Naive thymus-derived CD8-positive, alpha-beta T cell (primary cell): Measurements from ENCODE around the gene CNOT4. TPM values are rescaled to one million over a fixed set of nuclear protein-coding genes. Genes with fewer than 3 reads are reported as not detected.

Experiments
- ATAC-seq, 2 donors: fragments of 150-1000 bp; cut with Tn5 transposase in 1 of 2; sonication (Bioruptor Pico), chemical (Tn5 transposase) in 1 of 2; 1 replicate in 1 of 2; 2 replicates in 1 of 2; pipeline ENCODE4 v1.10.0; 2021; ENCODE audit warnings: mild to moderate bottlenecking in 2 of 2, moderate library complexity in 2 of 2
- POLR2A ChIA-PET: fragments of 350-600 bp; sonication (Branson Sonifier 250); formaldehyde crosslinking; loops from one replicate; lab custom pipeline; 2021; ENCODE audit warnings: antibody characterized with exemption; lab: Charles Lee
- DNase-seq, 10 donors: peaks; one replicate each; pipeline versions ENCODE4 v3.0.0 to v3.0.0-alpha.2; 2020 to 2022
- H3K27ac Mint-ChIP-seq, 10 donors: one replicate each; pipeline ENCODE4 v1.8.0; 2020 to 2022; ENCODE audit warnings: mild to moderate bottlenecking in 10 of 10, mixed read lengths in 10 of 10, moderate library complexity in 4 of 10, inconsistent platforms in 1 of 10
- H3K27me3 Mint-ChIP-seq, 5 donors: one replicate each; pipeline ENCODE4 v1.8.0; 2021 to 2022; ENCODE audit warnings: mixed read lengths in 5 of 5
- H3K36me3 Mint-ChIP-seq, 3 donors: one replicate each; pipeline ENCODE4 v1.8.0; 2020 to 2022; ENCODE audit warnings: mixed read lengths in 3 of 3, mild to moderate bottlenecking in 2 of 3, inconsistent platforms in 1 of 3
- H3K4me1 Mint-ChIP-seq, 4 donors: one replicate each; pipeline ENCODE4 v1.8.0; 2021 to 2022; ENCODE audit warnings: mixed read lengths in 4 of 4
- H3K4me3 Mint-ChIP-seq, 10 donors: one replicate each; pipeline ENCODE4 v1.8.0; 2020 to 2022; ENCODE audit warnings: mild to moderate bottlenecking in 10 of 10, mixed read lengths in 10 of 10, moderate library complexity in 6 of 10, inconsistent platforms in 1 of 10
- H3K9me3 Mint-ChIP-seq, 9 donors: one replicate each; pipeline ENCODE4 v1.8.0; 2020 to 2022; ENCODE audit warnings: mixed read lengths in 9 of 9, mild to moderate bottlenecking in 3 of 9, inconsistent platforms in 1 of 9, moderate library complexity in 1 of 9
- polyA plus RNA-seq, 3 donors: library from polyadenylated mRNA; unstranded; fragments of 300-500 nt; fragmentation: Illumina TruSeq; gene quantifications; one replicate each; pipeline ENCODE4 v1.2.3, GENCODE V29; 2021
- total RNA-seq, 8 experiments: library from RNA in 2 of 8; stranded (reverse) in 2 of 8; gene quantifications; one replicate each; pipeline ENCODE4 v1.2.3 and lab custom pipeline; 2021 to 2026

The CNOT4 gene
- total and polyA plus RNA-seq, 5 experiments from 2014 or later: 11.9 to 42.2 (median 19.6) TPM

- Mint-ChIP-seq H3K27me3 (no peaks in the 10 kb centered on the region), H3K27ac (no peak overlapping the region), H3K4me1 (peaks cover 0 to 7% (median 0%) of the 10 kb centered on the region in 4 donors), H3K9me3 (no peaks in the 10 kb centered on the region), H3K36me3 (peaks cover 0 to 27% (median 7%) of the 10 kb centered on the region in 3 donors), H3K4me3 (no peak overlapping the region)
- POLR2A ChIA-PET: no interaction called here
- ATAC-seq: no peak
- DNase-seq: no peak
These were observed 124.7 kb downstream of the CNOT4 start for GRCh38 chr7:135385209-135385608.

- H3K4me1 Mint-ChIP-seq: no peaks in the 10 kb centered on the region
- ATAC-seq: no peak
- no peak for DNase-seq
- no peak overlapping the region for H3K4me3 Mint-ChIP-seq
- H3K36me3 Mint-ChIP-seq: peaks cover 0 to 18% (median 5%) of the 10 kb centered on the region in 3 donors
- H3K9me3 Mint-ChIP-seq: no peaks in the 10 kb centered on the region
- no peak overlapping the region for H3K27ac Mint-ChIP-seq
- H3K27me3 Mint-ChIP-seq: no peaks in the 10 kb centered on the region
- POLR2A ChIA-PET: no interaction called here
These were observed 126.3 kb downstream of the CNOT4 start for GRCh38 chr7:135383525-135384175.

GRCh38 chr7:135382173-135382572 lies 127.7 kb downstream of the CNOT4 start:
- DNase-seq: no peak
- H3K27me3 Mint-ChIP-seq: no peaks in the 10 kb centered on the region
- H3K4me1 Mint-ChIP-seq: peaks cover 0 to 2% (median 0%) of the 10 kb centered on the region in 4 donors
- no peak for ATAC-seq
- no peak overlapping the region for H3K4me3 Mint-ChIP-seq
- POLR2A ChIA-PET: no interaction called here
- H3K9me3 Mint-ChIP-seq: no peaks in the 10 kb centered on the region
- H3K27ac Mint-ChIP-seq: no peak overlapping the region
- H3K36me3 Mint-ChIP-seq: peaks cover 0 to 11% (median 5%) of the 10 kb centered on the region in 3 donors

GRCh38 chr7:135381369-135381768 lies 128.5 kb downstream of the CNOT4 start:
- Mint-ChIP-seq H3K27me3 (no peaks in the 10 kb centered on the region), H3K4me3 (no peak overlapping the region), H3K27ac (no peak overlapping the region), H3K36me3 (peaks cover 0 to 6% (median under 1%) of the 10 kb centered on the region in 3 donors), H3K4me1 (peaks cover 0 to 2% (median 0%) of the 10 kb centered on the region in 4 donors), H3K9me3 (no peaks in the 10 kb centered on the region)
- POLR2A ChIA-PET: no interaction called here
- ATAC-seq: no peak
- DNase-seq: no peak

- Mint-ChIP-seq H3K27me3 (no peaks in the 10 kb centered on the region), H3K36me3 (peaks cover 0 to 9% (median 0%) of the 10 kb centered on the region in 3 donors), H3K27ac (peak overlapping the region in 1 of 10 donors; percentile 46), H3K9me3 (no peaks in the 10 kb centered on the region), H3K4me3 (no peak overlapping the region), H3K4me1 (peaks cover 0 to 2% (median 0%) of the 10 kb centered on the region in 4 donors)
- DNase-seq (no peak), ATAC-seq (no peak)
- POLR2A ChIA-PET: no interaction called here
These were observed 129.6 kb downstream of the CNOT4 start for GRCh38 chr7:135380351-135380750.

GRCh38 chr7:135377171-135377570 lies 132.7 kb downstream of the CNOT4 start:
- ATAC-seq (no peak), DNase-seq (no peak)
- POLR2A ChIA-PET: no interaction called here
- Mint-ChIP-seq H3K9me3 (no peaks in the 10 kb centered on the region), H3K27ac (no peak overlapping the region), H3K27me3 (no peaks in the 10 kb centered on the region), H3K36me3 (peaks cover 0 to 12% (median 0%) of the 10 kb centered on the region in 3 donors), H3K4me1 (peaks cover 0 to 4% (median under 1%) of the 10 kb centered on the region in 4 donors), H3K4me3 (no peak overlapping the region)

GRCh38 chr7:135375908-135376699 lies 133.8 kb downstream of the CNOT4 start:
- peaks cover 0 to 8% (median 2%) of the 10 kb centered on the region in 4 donors for H3K4me1 Mint-ChIP-seq
- no peaks in the 10 kb centered on the region for H3K27me3 Mint-ChIP-seq
- H3K27ac Mint-ChIP-seq: no peak overlapping the region
- H3K36me3 Mint-ChIP-seq: peaks cover 0 to 18% (median 0%) of the 10 kb centered on the region in 3 donors
- H3K4me3 Mint-ChIP-seq: no peak overlapping the region
- DNase-seq (no peak), ATAC-seq (no peak)
- POLR2A ChIA-PET: no interaction called here
- H3K9me3 Mint-ChIP-seq: no peaks in the 10 kb centered on the region

GRCh38 chr7:135374736-135375135 lies 135.2 kb downstream of the CNOT4 start:
- Mint-ChIP-seq H3K27ac (no peak overlapping the region), H3K4me1 (peaks cover 0 to 13% (median 5%) of the 10 kb centered on the region in 4 donors), H3K4me3 (no peak overlapping the region), H3K27me3 (no peaks in the 10 kb centered on the region), H3K36me3 (peaks cover 0 to 24% (median 0%) of the 10 kb centered on the region in 3 donors), H3K9me3 (no peaks in the 10 kb centered on the region)
- DNase-seq (no peak), ATAC-seq (no peak)
- POLR2A ChIA-PET: no interaction called here

- DNase-seq (no peak), ATAC-seq (no peak)
- H3K4me3 Mint-ChIP-seq: no peak overlapping the region
- H3K4me1 Mint-ChIP-seq: peaks cover 0 to 14% (median 7%) of the 10 kb centered on the region in 4 donors
- POLR2A ChIA-PET: no interaction called here
- no peaks in the 10 kb centered on the region for H3K27me3 Mint-ChIP-seq
- H3K9me3 Mint-ChIP-seq: no peaks in the 10 kb centered on the region
- no peak overlapping the region for H3K27ac Mint-ChIP-seq
- H3K36me3 Mint-ChIP-seq: peaks cover 0 to 18% (median 4%) of the 10 kb centered on the region in 3 donors
These were observed 137.7 kb downstream of the CNOT4 start for GRCh38 chr7:135372222-135372621.

GRCh38 chr7:135370656-135371055 lies 139.2 kb downstream of the CNOT4 start:
- DNase-seq (no peak), ATAC-seq (no peak)
- POLR2A ChIA-PET: no interaction called here
- Mint-ChIP-seq H3K36me3 (peaks cover 0 to 16% (median 4%) of the 10 kb centered on the region in 3 donors), H3K27me3 (no peaks in the 10 kb centered on the region), H3K4me1 (peaks cover 0 to 14% (median 7%) of the 10 kb centered on the region in 4 donors), H3K4me3 (no peak overlapping the region), H3K27ac (no peak overlapping the region), H3K9me3 (no peaks in the 10 kb centered on the region)

GRCh38 chr7:135369405-135369804 lies 140.5 kb downstream of the CNOT4 start:
- POLR2A ChIA-PET: no interaction called here
- peak overlapping the region in 1 of 10 donors; percentile 15 for H3K27ac Mint-ChIP-seq
- DNase-seq (no peak), ATAC-seq (no peak)
- no peaks in the 10 kb centered on the region for H3K9me3 Mint-ChIP-seq
- peaks cover 0 to 16% (median 7%) of the 10 kb centered on the region in 4 donors for H3K4me1 Mint-ChIP-seq
- no peak overlapping the region for H3K4me3 Mint-ChIP-seq
- H3K27me3 Mint-ChIP-seq: no peaks in the 10 kb centered on the region
- H3K36me3 Mint-ChIP-seq: peaks cover 0 to 15% (median 7%) of the 10 kb centered on the region in 3 donors

- no peaks in the 10 kb centered on the region for H3K27me3 Mint-ChIP-seq
- DNase-seq: no peak
- H3K9me3 Mint-ChIP-seq: peaks cover 0 to 3% (median 0%) of the 10 kb centered on the region in 9 donors
- H3K4me1 Mint-ChIP-seq: peaks cover 0 to 16% (median 5%) of the 10 kb centered on the region in 4 donors
- H3K4me3 Mint-ChIP-seq: no peak overlapping the region
- H3K27ac Mint-ChIP-seq: no peak overlapping the region
- POLR2A ChIA-PET: no interaction called here
- ATAC-seq: no peak
- H3K36me3 Mint-ChIP-seq: peaks cover 2 to 19% (median 11%) of the 10 kb centered on the region in 3 donors
These were observed 141.3 kb downstream of the CNOT4 start for GRCh38 chr7:135368416-135369186.
